Lower lobe of right lung (tissue), 2 donors: ENCODE results near the gene PANK4. TPM values are rescaled to one million over a fixed set of nuclear protein-coding genes. Genes with fewer than 3 reads are reported as not detected.
"Not testable (repeated sequence)": the region's sequence is repeated elsewhere in the genome, so short reads cannot be mapped to it uniquely, and the experiment has no call there.

Experiments
- ATAC-seq, 2 donors: fragments of 200-7000 bp; cut with Tn5 transposase; one replicate each; pipeline ENCODE4 v1.9.1; 2020 to 2022; ENCODE audit warnings: mild to moderate bottlenecking in 2 of 2, moderate library complexity in 2 of 2
- DNase-seq: peaks from one replicate; pipeline ENCODE4 v3.0.0-alpha.2; 2020
- H3K27ac ChIP-seq: fragments of 200-600 bp; one replicate; pipeline ENCODE4 v1.8.0; 2022
- H3K27me3 ChIP-seq: fragments of 200-600 bp; one replicate; pipeline ENCODE4 v1.8.0; 2022; ENCODE audit warnings: low read depth
- H3K36me3 ChIP-seq: fragments of 200-600 bp; one replicate; pipeline ENCODE4 v1.8.0; 2022; ENCODE audit warnings: mild to moderate bottlenecking
- H3K4me1 ChIP-seq: fragments of 200-600 bp; one replicate; pipeline ENCODE4 v1.8.0; 2022
- H3K4me3 ChIP-seq: fragments of 200-600 bp; one replicate; pipeline ENCODE4 v1.8.0; 2022; ENCODE audit warnings: mild to moderate bottlenecking
- H3K9me3 ChIP-seq: fragments of 200-600 bp; one replicate; pipeline ENCODE4 v1.8.0; 2022
- intact Hi-C: fragments of 100-400 bp; cut with DNase I; formaldehyde crosslinking; loops from one replicate; pipeline ENCODE4 v1.11.0; 2022
- total RNA-seq: library from RNA; stranded (reverse); fragmentation: NEBNext Ultra II Directional; extraction: Animal tissue kit (Norgen Biotek cat#: 25700); gene quantifications from one replicate; pipeline ENCODE4 v1.2.1, GENCODE V29; 2021
- TF ChIP-seq, protein P1 (sequence below): fragments of 200-600 bp; IDR thresholded peaks from one replicate; pipeline ENCODE4 v1.8.0; 2022; ENCODE audit warnings: antibody characterized with exemption, mild to moderate bottlenecking
- donor health status: DM: no; HTN: yes; CAD: no; lungs with severe emphysema.

PANK4 gene
- total RNA-seq, 1 donor from 2014 or later = 39.2 TPM

- Histone ChIP-seq H3K4me3 (no peak overlapping the region), H3K27ac (no peak overlapping the region), H3K4me1 (no peaks in the 10 kb centered on the region), H3K9me3 (no peaks in the 10 kb centered on the region), H3K36me3 (no peaks in the 10 kb centered on the region), H3K27me3 (peaks cover 36% of the 10 kb centered on the region)
- TF ChIP-seq, protein P1, sequence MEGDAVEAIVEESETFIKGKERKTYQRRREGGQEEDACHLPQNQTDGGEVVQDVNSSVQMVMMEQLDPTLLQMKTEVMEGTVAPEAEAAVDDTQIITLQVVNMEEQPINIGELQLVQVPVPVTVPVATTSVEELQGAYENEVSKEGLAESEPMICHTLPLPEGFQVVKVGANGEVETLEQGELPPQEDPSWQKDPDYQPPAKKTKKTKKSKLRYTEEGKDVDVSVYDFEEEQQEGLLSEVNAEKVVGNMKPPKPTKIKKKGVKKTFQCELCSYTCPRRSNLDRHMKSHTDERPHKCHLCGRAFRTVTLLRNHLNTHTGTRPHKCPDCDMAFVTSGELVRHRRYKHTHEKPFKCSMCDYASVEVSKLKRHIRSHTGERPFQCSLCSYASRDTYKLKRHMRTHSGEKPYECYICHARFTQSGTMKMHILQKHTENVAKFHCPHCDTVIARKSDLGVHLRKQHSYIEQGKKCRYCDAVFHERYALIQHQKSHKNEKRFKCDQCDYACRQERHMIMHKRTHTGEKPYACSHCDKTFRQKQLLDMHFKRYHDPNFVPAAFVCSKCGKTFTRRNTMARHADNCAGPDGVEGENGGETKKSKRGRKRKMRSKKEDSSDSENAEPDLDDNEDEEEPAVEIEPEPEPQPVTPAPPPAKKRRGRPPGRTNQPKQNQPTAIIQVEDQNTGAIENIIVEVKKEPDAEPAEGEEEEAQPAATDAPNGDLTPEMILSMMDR = no peak
- intact Hi-C loops = no loop called here
- no peak for DNase-seq
- no peak for ATAC-seq
These were observed 66.2 kb downstream of the PANK4 start for GRCh38 chr1:2460203-2460602.

GRCh38 chr1:2459757-2460156, 66.6 kb downstream of the PANK4 start:
- Histone ChIP-seq H3K27ac (no peak overlapping the region), H3K27me3 (peaks cover 36% of the 10 kb centered on the region), H3K36me3 (no peaks in the 10 kb centered on the region), H3K4me1 (no peaks in the 10 kb centered on the region), H3K4me3 (no peak overlapping the region), H3K9me3 (no peaks in the 10 kb centered on the region)
- ATAC-seq (peak in 1 of 2 donors; percentile 33), DNase-seq (no peak)
- intact Hi-C loops = no loop called here
- TF ChIP-seq, protein P1 = peak; percentile 7

DNA sequence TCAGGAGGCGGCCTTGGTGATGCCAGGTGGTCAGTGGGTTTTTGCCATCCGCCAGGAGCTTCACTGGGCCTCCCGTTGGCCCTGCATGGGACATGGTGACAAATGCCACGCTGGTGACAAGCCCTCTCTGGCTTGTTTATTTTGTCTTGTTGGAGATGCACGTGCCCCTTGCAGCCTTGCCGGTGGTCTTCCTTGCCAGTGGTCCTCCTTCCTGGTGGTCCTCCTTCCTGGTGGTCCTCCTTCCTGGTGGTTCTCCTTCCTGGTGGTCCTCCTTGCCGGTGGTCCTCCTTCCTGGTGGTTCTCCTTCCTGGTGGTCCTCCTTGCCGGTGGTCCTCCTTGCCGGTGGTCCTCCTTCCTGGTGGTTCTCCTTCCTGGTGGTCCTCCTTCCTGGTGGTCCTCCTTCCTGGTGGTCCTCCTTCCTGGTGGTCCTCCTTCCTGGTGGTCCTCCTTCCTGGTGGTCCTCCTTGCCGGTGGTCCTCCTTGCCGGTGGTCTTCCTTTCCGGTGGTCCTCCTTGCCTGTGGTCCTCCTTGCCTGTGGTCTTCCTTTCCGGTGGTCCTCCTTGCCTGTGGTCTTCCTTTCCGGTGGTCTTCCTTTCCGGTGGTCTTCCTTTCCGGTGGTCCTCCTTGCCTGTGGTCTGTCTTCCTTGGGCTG, 67.2 kb downstream of the PANK4 start:
- H3K27me3 ChIP-seq = peaks cover 36% of the 10 kb centered on the region
- H3K4me3 ChIP-seq, H3K9me3 ChIP-seq, intact Hi-C loops, ATAC-seq, H3K36me3 ChIP-seq, DNase-seq, H3K27ac ChIP-seq, H3K4me1 ChIP-seq: not testable (repeated sequence)

GRCh38 chr1:2458687-2459086, 67.7 kb downstream of the PANK4 start:
- no peak for ATAC-seq
- H3K4me1 ChIP-seq = no peaks in the 10 kb centered on the region
- no peaks in the 10 kb centered on the region for H3K36me3 ChIP-seq
- H3K27me3 ChIP-seq = peaks cover 36% of the 10 kb centered on the region
- TF ChIP-seq, protein P1 = no peak
- no peaks in the 10 kb centered on the region for H3K9me3 ChIP-seq
- DNase-seq = no peak
- H3K27ac ChIP-seq = no peak overlapping the region
- H3K4me3 ChIP-seq = no peak overlapping the region
- intact Hi-C loops = no loop called here

Other genes with a start within 250 kb of the PANK4 start
- 13.4 TPM for gene MORN1, start 135.0 kb downstream of the PANK4 start, total RNA-seq
- gene RER1, start 134.8 kb downstream of the PANK4 start, total RNA-seq = 133 TPM
- gene PEX10, start 114.0 kb downstream of the PANK4 start, total RNA-seq = 12.4 TPM
- gene PLCH2, start 50.3 kb downstream of the PANK4 start, total RNA-seq = 3.8 TPM
- 1.5 TPM for gene HES5, start 3.7 kb upstream of the PANK4 start, total RNA-seq
- gene TNFRSF14, start 29.8 kb upstream of the PANK4 start, total RNA-seq = 152 TPM
- 26.3 TPM for gene PRXL2B, start 60.2 kb upstream of the PANK4 start, total RNA-seq
- gene MMEL1, start 106.4 kb upstream of the PANK4 start, total RNA-seq = 7.6 TPM